HCT116 (cell line): Measurements from ENCODE around the gene CAPN5.

Source experiments
- CTCF ChIP-seq, 3 experiments: fragments of 200-600 bp in 1 of 3; sonication (generic) in 1 of 3; IDR thresholded peaks in 2 of 3; conservative IDR thresholded peaks in 1 of 3; 2 replicates each; pipeline ENCODE4 v1.5.1; 2012 to 2017; ENCODE audit warnings: low read depth in 2 of 3, low read length in 2 of 3, antibody characterized with exemption in 1 of 3, borderline replicate concordance in 1 of 3, control low read depth in 1 of 3, mild to moderate bottlenecking in 1 of 3, mixed read lengths in 1 of 3, mixed run types in 1 of 3, moderate library complexity in 1 of 3; ENCODE audit not compliant: insufficient read depth in 1 of 3
- EZH2 ChIP-seq: fragments of 200-600 bp; sonication (generic); IDR thresholded peaks from 2 replicates; pipeline ENCODE4 v1.6.1; 2017; ENCODE audit warnings: antibody characterized with exemption, mixed run types
- POLR2A ChIP-seq: IDR thresholded peaks from 2 replicates; pipeline ENCODE4 v1.7.0; 2011; ENCODE audit warnings: borderline replicate concordance; ENCODE audit not compliant: insufficient read depth, insufficient read length; ENCODE audit errors: extremely low read depth
- SP1 ChIP-seq: IDR thresholded peaks from 2 replicates; pipeline ENCODE4 v1.6.1; 2012; ENCODE audit warnings: low read depth
- ZNF274 ChIP-seq: fragments of 200-500 bp; sonication (Bioruptor generic); IDR thresholded peaks from 2 replicates; pipeline ENCODE4 v1.6.1; 2014; ENCODE audit warnings: mild to moderate bottlenecking, low read depth, low read length, inconsistent platforms
- TF ChIP-seq, protein P1 (sequence below): IDR thresholded peaks from 2 replicates; pipeline ENCODE4 v1.6.1; 2012; ENCODE audit warnings: low read depth

DNA sequence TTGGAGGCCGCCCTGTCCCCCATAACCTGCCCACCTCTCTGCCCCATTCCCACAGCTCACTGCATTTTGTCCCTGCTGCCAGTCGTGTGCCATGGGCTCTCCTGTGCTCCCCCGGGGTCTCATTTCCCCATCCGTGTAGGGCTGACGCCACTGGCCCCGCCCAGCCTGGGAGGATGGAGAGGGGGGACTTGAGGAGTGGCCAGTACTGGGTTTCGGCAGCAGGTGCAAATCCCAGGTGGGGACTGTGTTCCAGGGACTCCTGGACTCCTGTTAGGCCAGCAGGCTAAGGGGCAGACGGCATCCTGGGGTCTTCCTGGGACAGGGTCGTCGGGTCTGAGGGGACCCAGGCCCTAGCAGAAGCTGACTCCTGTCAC, 60.1 kb downstream of the CAPN5 start:
- TF ChIP-seq EZH2 (no peak), CTCF (IDR thresholded peaks at IDR 0.05 in 2 of 3, conservative IDR thresholded peaks at IDR 0.05 in 1 of 3; ENCODE audit: borderline replicate concordance in 1 of 3, insufficient read depth in 1 of 3, low read depth in 2 of 3, low read length in 2 of 3) (no peak), SP1 (no peak), ZNF274 (no peak), POLR2A (no peak)
- TF ChIP-seq, protein P1, sequence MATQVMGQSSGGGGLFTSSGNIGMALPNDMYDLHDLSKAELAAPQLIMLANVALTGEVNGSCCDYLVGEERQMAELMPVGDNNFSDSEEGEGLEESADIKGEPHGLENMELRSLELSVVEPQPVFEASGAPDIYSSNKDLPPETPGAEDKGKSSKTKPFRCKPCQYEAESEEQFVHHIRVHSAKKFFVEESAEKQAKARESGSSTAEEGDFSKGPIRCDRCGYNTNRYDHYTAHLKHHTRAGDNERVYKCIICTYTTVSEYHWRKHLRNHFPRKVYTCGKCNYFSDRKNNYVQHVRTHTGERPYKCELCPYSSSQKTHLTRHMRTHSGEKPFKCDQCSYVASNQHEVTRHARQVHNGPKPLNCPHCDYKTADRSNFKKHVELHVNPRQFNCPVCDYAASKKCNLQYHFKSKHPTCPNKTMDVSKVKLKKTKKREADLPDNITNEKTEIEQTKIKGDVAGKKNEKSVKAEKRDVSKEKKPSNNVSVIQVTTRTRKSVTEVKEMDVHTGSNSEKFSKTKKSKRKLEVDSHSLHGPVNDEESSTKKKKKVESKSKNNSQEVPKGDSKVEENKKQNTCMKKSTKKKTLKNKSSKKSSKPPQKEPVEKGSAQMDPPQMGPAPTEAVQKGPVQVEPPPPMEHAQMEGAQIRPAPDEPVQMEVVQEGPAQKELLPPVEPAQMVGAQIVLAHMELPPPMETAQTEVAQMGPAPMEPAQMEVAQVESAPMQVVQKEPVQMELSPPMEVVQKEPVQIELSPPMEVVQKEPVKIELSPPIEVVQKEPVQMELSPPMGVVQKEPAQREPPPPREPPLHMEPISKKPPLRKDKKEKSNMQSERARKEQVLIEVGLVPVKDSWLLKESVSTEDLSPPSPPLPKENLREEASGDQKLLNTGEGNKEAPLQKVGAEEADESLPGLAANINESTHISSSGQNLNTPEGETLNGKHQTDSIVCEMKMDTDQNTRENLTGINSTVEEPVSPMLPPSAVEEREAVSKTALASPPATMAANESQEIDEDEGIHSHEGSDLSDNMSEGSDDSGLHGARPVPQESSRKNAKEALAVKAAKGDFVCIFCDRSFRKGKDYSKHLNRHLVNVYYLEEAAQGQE = no peak
